Rectal smooth muscle tissue (tissue), 1 donor: ENCODE results near the gene BTAF1.
"Not testable (repeated sequence)": the region's sequence is repeated elsewhere in the genome, so short reads cannot be mapped to it uniquely, and the experiment has no call there.

Experiments used
- H3K27ac ChIP-seq: one replicate; pipeline ENCODE4 v1.7.0; 2013; ENCODE audit warnings: low read depth, low read length, inconsistent platforms
- H3K27me3 ChIP-seq: one replicate; pipeline ENCODE4 v1.7.0; 2013; ENCODE audit warnings: low read length; ENCODE audit not compliant: control insufficient read depth, insufficient read depth
- H3K36me3 ChIP-seq: one replicate; pipeline ENCODE4 v1.7.0; 2013; ENCODE audit warnings: low read length; ENCODE audit not compliant: control insufficient read depth, insufficient read depth
- H3K4me1 ChIP-seq: one replicate; pipeline ENCODE4 v1.7.0; 2013; ENCODE audit warnings: low read length; ENCODE audit not compliant: control insufficient read depth, insufficient read depth
- H3K4me3 ChIP-seq: one replicate; pipeline ENCODE4 v1.7.0; 2013; ENCODE audit warnings: low read length
- H3K9ac ChIP-seq: one replicate; pipeline ENCODE4 v1.7.0; 2013; ENCODE audit warnings: low read length

Gene BTAF1

GRCh38 chr10:92003258-92003657 lies 79.7 kb downstream of the BTAF1 start:
- H3K9ac ChIP-seq = no peak overlapping the region
- no peak overlapping the region for H3K4me3 ChIP-seq

DNA sequence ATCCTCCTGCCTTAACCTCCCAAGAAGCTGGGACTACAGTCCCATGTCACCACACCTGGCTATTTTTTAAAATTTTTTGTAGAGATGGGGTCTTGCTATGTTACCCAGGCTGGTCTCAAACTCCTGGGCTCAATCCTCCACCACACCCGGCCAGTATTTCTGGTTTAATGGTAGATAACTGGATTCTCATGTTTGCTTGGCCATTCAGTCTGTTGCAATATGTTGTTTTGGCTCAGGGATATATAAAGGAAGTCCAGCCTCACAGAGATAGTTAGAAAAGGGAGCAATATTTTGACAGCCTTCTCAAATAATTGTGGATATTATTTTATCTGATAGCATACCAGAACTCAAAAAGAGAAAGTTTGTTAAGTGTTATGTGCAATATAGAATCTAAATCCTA lies 82.4 kb downstream of the BTAF1 start:
- no peak overlapping the region for H3K27ac ChIP-seq
- no peaks in the 10 kb centered on the region for H3K4me1 ChIP-seq
- H3K27me3 ChIP-seq = no peaks in the 10 kb centered on the region
- H3K9ac ChIP-seq = no peak overlapping the region
- H3K36me3 ChIP-seq = peaks cover 8% of the 10 kb centered on the region
- no peak overlapping the region for H3K4me3 ChIP-seq

More at GRCh38 chr10:92003258-92003657, 79.7 kb downstream of the BTAF1 start:
- Histone ChIP-seq H3K27me3 (no peaks in the 10 kb centered on the region), H3K36me3 (no peaks in the 10 kb centered on the region), H3K4me1 (no peaks in the 10 kb centered on the region), H3K27ac (no peak overlapping the region)

GRCh38 chr10:92009445-92009844 lies 85.9 kb downstream of the BTAF1 start:
- Histone ChIP-seq H3K9ac (no peak overlapping the region), H3K36me3 (peaks cover 10% of the 10 kb centered on the region), H3K4me3 (no peak overlapping the region), H3K27ac (no peak overlapping the region), H3K4me1 (no peaks in the 10 kb centered on the region), H3K27me3 (no peaks in the 10 kb centered on the region)

DNA sequence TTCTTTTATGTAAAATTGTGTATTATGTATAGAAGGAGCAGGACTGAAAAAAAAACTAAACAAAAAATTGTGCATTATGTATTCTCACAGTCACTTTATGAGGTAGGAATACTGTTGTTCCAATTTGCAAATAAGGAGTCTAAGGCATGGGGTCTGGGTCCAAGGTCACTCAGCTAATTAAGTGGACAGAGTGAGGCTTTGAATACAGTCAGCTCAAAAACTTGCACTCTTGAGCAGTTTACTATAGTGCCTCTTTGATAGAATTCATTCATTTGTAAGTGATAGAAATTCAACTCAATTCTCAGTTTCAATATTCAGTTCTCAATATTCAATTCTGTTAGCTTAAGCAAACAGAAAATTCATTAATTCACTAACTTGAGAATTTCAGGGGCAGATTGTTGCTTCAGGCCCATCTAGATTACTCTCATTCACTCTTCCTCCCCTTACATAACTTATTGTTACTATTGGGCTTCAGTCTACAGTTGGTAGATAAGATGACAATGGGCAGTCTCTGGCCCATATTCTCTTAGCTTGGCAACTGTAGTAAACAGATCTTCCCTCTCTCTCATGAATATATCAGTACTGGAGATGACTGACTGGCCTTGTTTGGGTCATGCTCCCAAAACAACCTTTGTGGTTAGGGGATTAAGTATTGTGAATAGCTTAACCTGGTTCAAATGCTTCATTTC lies 86.6 kb downstream of the BTAF1 start:
- no peak overlapping the region for H3K9ac ChIP-seq
- peaks cover 12% of the 10 kb centered on the region for H3K36me3 ChIP-seq
- no peak overlapping the region for H3K4me3 ChIP-seq
- H3K27me3 ChIP-seq = no peaks in the 10 kb centered on the region
- no peaks in the 10 kb centered on the region for H3K4me1 ChIP-seq
- H3K27ac ChIP-seq = no peak overlapping the region

- Histone ChIP-seq H3K9ac (no peak overlapping the region), H3K4me3 (no peak overlapping the region), H3K36me3 (peaks cover 15% of the 10 kb centered on the region), H3K4me1 (no peaks in the 10 kb centered on the region), H3K27ac (no peak overlapping the region), H3K27me3 (no peaks in the 10 kb centered on the region)
These were observed 88.1 kb downstream of the BTAF1 start for GRCh38 chr10:92011560-92012214.

DNA sequence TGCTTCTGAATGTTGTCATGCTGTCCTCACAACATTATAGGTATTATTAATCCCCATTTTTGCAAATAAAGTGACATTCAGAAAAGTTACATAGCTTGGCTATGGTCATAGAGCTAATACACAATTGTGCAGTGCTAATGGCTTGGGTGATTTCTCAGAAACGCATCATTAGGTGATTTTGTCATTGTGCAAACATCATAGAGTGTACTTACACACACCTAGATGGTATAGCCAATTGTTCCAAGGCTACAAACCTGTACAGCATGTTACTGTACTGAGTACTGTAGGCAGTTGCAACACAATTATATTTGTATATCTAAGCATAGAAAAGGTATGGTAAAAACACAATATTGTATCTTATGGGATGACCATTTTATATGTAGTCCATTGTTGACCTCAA lies 91.0 kb downstream of the BTAF1 start:
- Histone ChIP-seq H3K27me3 (no peaks in the 10 kb centered on the region), H3K9ac (no peak overlapping the region), H3K27ac (no peak overlapping the region), H3K4me1 (no peaks in the 10 kb centered on the region), H3K4me3 (no peak overlapping the region), H3K36me3 (peaks cover 12% of the 10 kb centered on the region)

- Histone ChIP-seq H3K27ac (no peak overlapping the region), H3K4me3 (no peak overlapping the region), H3K36me3 (peaks cover 13% of the 10 kb centered on the region), H3K27me3 (no peaks in the 10 kb centered on the region), H3K4me1 (no peaks in the 10 kb centered on the region), H3K9ac (no peak overlapping the region)
These were observed 101.1 kb downstream of the BTAF1 start for GRCh38 chr10:92024700-92025099.

GRCh38 chr10:92025340-92025739 lies 101.8 kb downstream of the BTAF1 start:
- H3K27me3 ChIP-seq, H3K27ac ChIP-seq, H3K4me3 ChIP-seq, H3K4me1 ChIP-seq, H3K9ac ChIP-seq: not testable (repeated sequence)
- peaks cover 13% of the 10 kb centered on the region for H3K36me3 ChIP-seq

- H3K27ac ChIP-seq = no peak overlapping the region
- no peaks in the 10 kb centered on the region for H3K27me3 ChIP-seq
- no peak overlapping the region for H3K9ac ChIP-seq
- H3K4me3 ChIP-seq = no peak overlapping the region
- H3K36me3 ChIP-seq = peaks cover 13% of the 10 kb centered on the region
- no peaks in the 10 kb centered on the region for H3K4me1 ChIP-seq
These were observed 103.6 kb downstream of the BTAF1 start for GRCh38 chr10:92027141-92027540.

GRCh38 chr10:92031580-92031979 lies 108.0 kb downstream of the BTAF1 start:
- H3K36me3 ChIP-seq = peaks cover 16% of the 10 kb centered on the region
- H3K27ac ChIP-seq = no peak overlapping the region
- H3K4me3 ChIP-seq = no peak overlapping the region
- no peak overlapping the region for H3K9ac ChIP-seq
- no peaks in the 10 kb centered on the region for H3K4me1 ChIP-seq
- no peaks in the 10 kb centered on the region for H3K27me3 ChIP-seq

GRCh38 chr10:92033070-92033469 lies 109.5 kb downstream of the BTAF1 start:
- not testable (repeated sequence) for H3K9ac ChIP-seq, H3K36me3 ChIP-seq, H3K27ac ChIP-seq, H3K4me3 ChIP-seq, H3K27me3 ChIP-seq, H3K4me1 ChIP-seq

DNA sequence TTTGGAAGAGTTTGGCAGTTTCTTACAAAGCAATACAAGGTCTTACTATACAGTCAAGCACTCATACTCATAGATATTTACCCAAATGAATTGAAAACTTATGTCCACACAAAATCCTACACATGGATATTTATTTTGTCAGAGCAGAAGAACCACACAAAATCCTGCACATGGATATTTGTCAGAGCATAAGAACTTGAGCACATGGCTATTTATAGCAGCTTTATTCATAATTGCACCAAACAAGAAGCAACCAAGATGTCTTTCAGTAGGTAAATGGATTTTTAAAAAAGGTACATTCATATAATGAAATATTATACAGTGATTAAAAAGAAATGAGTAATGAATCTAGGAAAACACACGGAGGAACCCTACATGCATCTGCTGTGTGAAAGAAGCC lies 115.4 kb downstream of the BTAF1 start:
- Histone ChIP-seq H3K27ac (no peak overlapping the region), H3K4me3 (no peak overlapping the region), H3K36me3 (no peaks in the 10 kb centered on the region), H3K27me3 (no peaks in the 10 kb centered on the region), H3K4me1 (no peaks in the 10 kb centered on the region), H3K9ac (no peak overlapping the region)

- no peak overlapping the region for H3K27ac ChIP-seq
- no peak overlapping the region for H3K4me3 ChIP-seq
- H3K36me3 ChIP-seq = no peaks in the 10 kb centered on the region
- H3K4me1 ChIP-seq = no peaks in the 10 kb centered on the region
- H3K9ac ChIP-seq = no peak overlapping the region
- no peaks in the 10 kb centered on the region for H3K27me3 ChIP-seq
These were observed 119.0 kb downstream of the BTAF1 start for GRCh38 chr10:92042541-92042940.
